DOHH2 (cell line): ENCODE measurements around the gene EYA2.

Experiments used
- H3F3A ChIP-seq: fragments of 200-600 bp; sonication (generic), shearing (Covaris generic); 2 replicates; pipeline ENCODE4 v1.6.0; 2016; ENCODE audit warnings: antibody characterized with exemption, mild to moderate bottlenecking; ENCODE audit not compliant: control insufficient read depth, insufficient read depth
- H3K27ac ChIP-seq: fragments of 200-600 bp; sonication (generic); 2 replicates; pipeline ENCODE4 v1.5.1; 2014; ENCODE audit warnings: low read depth, mild to moderate bottlenecking, low read length, moderate library complexity
- H3K27me3 ChIP-seq: fragments of 200-600 bp; sonication (generic); 2 replicates; pipeline ENCODE4 v1.6.1; 2014; ENCODE audit warnings: mild to moderate bottlenecking, low read length, mixed read lengths; ENCODE audit not compliant: control insufficient read depth
- H3K36me3 ChIP-seq: fragments of 200-600 bp; sonication (generic); 2 replicates; pipeline ENCODE4 v1.6.1; 2014; ENCODE audit warnings: mild to moderate bottlenecking, low read length, moderate library complexity, mixed read lengths; ENCODE audit not compliant: control insufficient read depth
- H3K4me1 ChIP-seq: fragments of 200-600 bp; sonication (generic); 2 replicates; pipeline ENCODE4 v1.6.1; 2014; ENCODE audit warnings: mild to moderate bottlenecking, low read length, mixed read lengths; ENCODE audit not compliant: control insufficient read depth
- H3K4me2 ChIP-seq: fragments of 200-600 bp; sonication (generic); 2 replicates; pipeline ENCODE4 v1.6.0; 2014; ENCODE audit warnings: mild to moderate bottlenecking, low read length, moderate library complexity
- H3K4me3 ChIP-seq: fragments of 200-600 bp; sonication (generic); 2 replicates; pipeline ENCODE4 v1.5.1; 2014; ENCODE audit warnings: mild to moderate bottlenecking, low read length, mixed read lengths
- H3K79me2 ChIP-seq: fragments of 200-600 bp; sonication (generic); 2 replicates; pipeline ENCODE4 v1.6.1; 2014; ENCODE audit warnings: mild to moderate bottlenecking, low read length, mixed read lengths; ENCODE audit not compliant: control insufficient read depth
- H3K9me2 ChIP-seq: fragments of 200-600 bp; sonication (generic); replicated peaks from 2 replicates; pipeline ENCODE4 v1.6.1; 2014; ENCODE audit warnings: mild to moderate bottlenecking, low read length, mixed read lengths; ENCODE audit not compliant: control insufficient read depth
- H3K9me3 ChIP-seq: fragments of 200-600 bp; sonication (generic); 2 replicates; pipeline ENCODE4 v1.6.1; 2014; ENCODE audit warnings: antibody characterized with exemption, low read length, mixed read lengths; ENCODE audit not compliant: control insufficient read depth, insufficient read depth
- H4K20me1 ChIP-seq: fragments of 200-600 bp; sonication (generic); 2 replicates; pipeline ENCODE4 v1.6.0; 2014; ENCODE audit warnings: low read depth, mild to moderate bottlenecking, antibody characterized with exemption, low read length, moderate library complexity; ENCODE audit not compliant: control insufficient read depth, insufficient read depth
- EZH2phosphoT487 ChIP-seq: fragments of 200-600 bp; sonication (generic); IDR thresholded peaks from 2 replicates; pipeline ENCODE4 v1.6.1; 2017; ENCODE audit warnings: borderline replicate concordance, mild to moderate bottlenecking, antibody characterized with exemption, low read length, moderate library complexity, mixed read lengths
- TF ChIP-seq, protein P1 (sequence below): fragments of 200-600 bp; sonication (generic); IDR thresholded peaks from one replicate; pipeline ENCODE4 v1.5.1; 2014; ENCODE audit warnings: antibody characterized with exemption, mild to moderate bottlenecking, low read depth, low read length; ENCODE audit not compliant: poor library complexity, severe bottlenecking

Gene EYA2

DNA sequence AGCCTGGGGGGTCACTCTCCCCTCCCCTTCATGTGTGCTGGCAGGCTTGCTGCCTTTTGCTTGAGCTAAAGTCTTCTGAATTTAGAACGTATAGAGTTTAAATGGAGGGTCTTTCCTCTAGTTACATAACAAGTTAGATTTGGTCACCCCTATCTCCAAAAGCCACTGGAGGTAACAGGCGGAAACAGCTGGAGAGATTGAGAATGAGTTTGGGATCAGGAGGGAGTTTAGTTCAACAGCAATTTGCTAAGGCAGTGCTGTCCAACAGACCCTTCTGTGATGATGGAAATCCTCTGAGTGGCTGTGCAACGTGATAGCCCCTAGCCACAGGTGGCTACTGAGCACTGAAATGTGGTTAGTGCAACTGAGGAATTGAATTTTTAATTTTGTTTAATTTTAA, 132.8 kb downstream of the EYA2 start:
- Histone ChIP-seq H3K27ac (no peak overlapping the region), H3K27me3 (no peaks in the 10 kb centered on the region), H3K4me1 (no peaks in the 10 kb centered on the region), H3K9me3 (no peaks in the 10 kb centered on the region), H3K9me2 (no peaks in the 10 kb centered on the region), H3K36me3 (no peaks in the 10 kb centered on the region), H3K79me2 (no peaks in the 10 kb centered on the region), H4K20me1 (no peaks in the 10 kb centered on the region), H3F3A (no peaks in the 10 kb centered on the region), H3K4me3 (no peak overlapping the region), H3K4me2 (no peak overlapping the region)
- no peak for TF ChIP-seq EZH2phosphoT487
- TF ChIP-seq, protein P1, sequence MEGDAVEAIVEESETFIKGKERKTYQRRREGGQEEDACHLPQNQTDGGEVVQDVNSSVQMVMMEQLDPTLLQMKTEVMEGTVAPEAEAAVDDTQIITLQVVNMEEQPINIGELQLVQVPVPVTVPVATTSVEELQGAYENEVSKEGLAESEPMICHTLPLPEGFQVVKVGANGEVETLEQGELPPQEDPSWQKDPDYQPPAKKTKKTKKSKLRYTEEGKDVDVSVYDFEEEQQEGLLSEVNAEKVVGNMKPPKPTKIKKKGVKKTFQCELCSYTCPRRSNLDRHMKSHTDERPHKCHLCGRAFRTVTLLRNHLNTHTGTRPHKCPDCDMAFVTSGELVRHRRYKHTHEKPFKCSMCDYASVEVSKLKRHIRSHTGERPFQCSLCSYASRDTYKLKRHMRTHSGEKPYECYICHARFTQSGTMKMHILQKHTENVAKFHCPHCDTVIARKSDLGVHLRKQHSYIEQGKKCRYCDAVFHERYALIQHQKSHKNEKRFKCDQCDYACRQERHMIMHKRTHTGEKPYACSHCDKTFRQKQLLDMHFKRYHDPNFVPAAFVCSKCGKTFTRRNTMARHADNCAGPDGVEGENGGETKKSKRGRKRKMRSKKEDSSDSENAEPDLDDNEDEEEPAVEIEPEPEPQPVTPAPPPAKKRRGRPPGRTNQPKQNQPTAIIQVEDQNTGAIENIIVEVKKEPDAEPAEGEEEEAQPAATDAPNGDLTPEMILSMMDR, result no peak

- Histone ChIP-seq H3K27me3 (no peaks in the 10 kb centered on the region), H3F3A (no peaks in the 10 kb centered on the region), H3K36me3 (no peaks in the 10 kb centered on the region), H3K4me1 (no peaks in the 10 kb centered on the region), H3K4me2 (no peak overlapping the region), H3K9me3 (no peaks in the 10 kb centered on the region), H3K79me2 (no peaks in the 10 kb centered on the region), H3K9me2 (no peaks in the 10 kb centered on the region), H3K4me3 (no peak overlapping the region), H3K27ac (no peak overlapping the region), H4K20me1 (no peaks in the 10 kb centered on the region)
- TF ChIP-seq EZH2phosphoT487, result no peak
Observed at GRCh38 chr20:47028487-47028886, 133.8 kb downstream of the EYA2 start.

DNA sequence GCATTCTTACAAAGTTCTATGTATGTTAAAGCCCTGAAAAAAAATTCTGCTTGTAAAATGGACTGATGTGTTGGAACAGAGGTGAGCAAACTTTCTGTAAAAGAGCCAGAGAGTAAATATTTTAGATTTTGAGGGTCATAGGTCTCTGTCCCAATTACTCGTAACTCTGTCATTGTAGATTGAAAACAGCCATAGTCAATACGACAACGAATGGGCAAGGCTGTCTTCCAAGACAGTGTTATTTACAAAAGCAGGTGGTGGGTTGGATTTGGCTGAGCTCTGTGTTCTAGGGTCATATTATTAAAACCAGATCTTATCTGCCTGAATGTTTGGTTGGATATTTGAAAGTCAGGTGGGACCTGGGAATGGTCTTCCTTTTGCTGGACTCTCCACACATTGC, 135.2 kb downstream of the EYA2 start:
- no peaks in the 10 kb centered on the region for H3K27me3 ChIP-seq
- H3K4me1 ChIP-seq, result no peaks in the 10 kb centered on the region
- no peak overlapping the region for H3K4me3 ChIP-seq
- H3K4me2 ChIP-seq, result no peak overlapping the region
- H4K20me1 ChIP-seq, result no peaks in the 10 kb centered on the region
- H3K9me3 ChIP-seq, result no peaks in the 10 kb centered on the region
- TF ChIP-seq EZH2phosphoT487, result no peak
- TF ChIP-seq, protein P1, result no peak
- no peaks in the 10 kb centered on the region for H3K36me3 ChIP-seq
- no peaks in the 10 kb centered on the region for H3F3A ChIP-seq
- H3K79me2 ChIP-seq, result no peaks in the 10 kb centered on the region
- H3K9me2 ChIP-seq, result no peaks in the 10 kb centered on the region
- no peak overlapping the region for H3K27ac ChIP-seq

- Histone ChIP-seq H3K27me3 (no peaks in the 10 kb centered on the region), H3K9me2 (no peaks in the 10 kb centered on the region), H3K4me1 (no peaks in the 10 kb centered on the region), H3K4me2 (no peak overlapping the region), H3K4me3 (no peak overlapping the region), H3K9me3 (no peaks in the 10 kb centered on the region), H3K27ac (no peak overlapping the region), H3F3A (no peaks in the 10 kb centered on the region), H4K20me1 (no peaks in the 10 kb centered on the region), H3K79me2 (no peaks in the 10 kb centered on the region), H3K36me3 (no peaks in the 10 kb centered on the region)
- TF ChIP-seq EZH2phosphoT487, result no peak
- TF ChIP-seq, protein P1, result no peak
Observed at GRCh38 chr20:47030271-47030810, 135.7 kb downstream of the EYA2 start.
